GOT3 (cell line): Measurements from ENCODE around the gene NLK.
"Not testable (repeated sequence)": the region's sequence is repeated elsewhere in the genome, so short reads cannot be mapped to it uniquely, and the experiment has no call there.

ENCODE experiments used
- DNase-seq: peaks from one replicate; lab custom pipeline; 2025; ENCODE audit warnings: mixed read lengths; lab: John Stamatoyannopoulos, UW

The NLK gene

GRCh38 chr17:28042657-28042720 is at the start of gene NLK:
NLK (plus strand) TSS chr17:28042677; CDS start chr17:28042874, 197 bp downstream.
- no peak for DNase-seq

- no peak for DNase-seq
Observed at GRCh38 chr17:27993161-27993695, 49.2 kb upstream of the NLK start.

- DNase-seq, result no peak
Observed at GRCh38 chr17:27993723-27994310, 48.7 kb upstream of the NLK start.

- DNase-seq, result no peak
Observed at GRCh38 chr17:27994586-27994985, 47.9 kb upstream of the NLK start.

GRCh38 chr17:27995554-27995953 is 46.9 kb upstream of the NLK start:
- no peak for DNase-seq

GRCh38 chr17:27996202-27997043 is 46.1 kb upstream of the NLK start:
- DNase-seq, result no peak

- no peak for DNase-seq
Observed at GRCh38 chr17:27997044-27997401, 45.5 kb upstream of the NLK start.

GRCh38 chr17:27997522-27997921 is 45.0 kb upstream of the NLK start:
- DNase-seq, result no peak

- DNase-seq, result no peak
Observed at GRCh38 chr17:28001149-28001548, 41.3 kb upstream of the NLK start.

GRCh38 chr17:28004344-28004743 is 38.1 kb upstream of the NLK start:
- no peak for DNase-seq

GRCh38 chr17:28007925-28008324 is 34.6 kb upstream of the NLK start:
- DNase-seq, result not testable (repeated sequence)

GRCh38 chr17:28008513-28008912 is 34.0 kb upstream of the NLK start:
- DNase-seq, result no peak

GRCh38 chr17:28010406-28010805 is 32.1 kb upstream of the NLK start:
- no peak for DNase-seq

GRCh38 chr17:28018439-28019070 is 23.9 kb upstream of the NLK start:
- no peak for DNase-seq

GRCh38 chr17:28020515-28020914 is 22.0 kb upstream of the NLK start:
- no peak for DNase-seq

- DNase-seq, result no peak
Observed at GRCh38 chr17:28029044-28029443, 13.4 kb upstream of the NLK start.

GRCh38 chr17:28030386-28030785 is 12.1 kb upstream of the NLK start:
- no peak for DNase-seq

GRCh38 chr17:28031174-28031573 is 11.3 kb upstream of the NLK start:
- DNase-seq, result no peak

GRCh38 chr17:28033972-28034714 is 8.3 kb upstream of the NLK start:
- DNase-seq, result no peak

- DNase-seq, result not testable (repeated sequence)
Observed at GRCh38 chr17:28035452-28035851, 7.0 kb upstream of the NLK start.

GRCh38 chr17:28035884-28036283 is 6.6 kb upstream of the NLK start:
- not testable (repeated sequence) for DNase-seq

- DNase-seq, result no peak
Observed at GRCh38 chr17:28038802-28039201, 3.7 kb upstream of the NLK start.

GRCh38 chr17:28039251-28039650 is 3.2 kb upstream of the NLK start:
- DNase-seq, result no peak
